Sigmoid colon (tissue), 3 donors: ENCODE measurements around the gene HDLBP.

Experiments used
- POLR2A ChIP-seq, 2 donors: fragments of 450-650 bp; IDR thresholded peaks; one replicate each; pipeline ENCODE4 v1.6.1; 2016; ENCODE audit warnings: antibody characterized with exemption in 2 of 2, mild to moderate bottlenecking in 2 of 2, moderate library complexity in 2 of 2
- TF ChIP-seq, protein P1 (sequence below), 4 experiments: fragments of 450-650 bp in 3 of 4; fragments of 200-600 bp in 1 of 4; IDR thresholded peaks; one replicate each; pipeline ENCODE4 v1.5.1; 2016 to 2019; ENCODE audit warnings: antibody characterized with exemption in 4 of 4, mild to moderate bottlenecking in 3 of 4, moderate library complexity in 2 of 4

DNA sequence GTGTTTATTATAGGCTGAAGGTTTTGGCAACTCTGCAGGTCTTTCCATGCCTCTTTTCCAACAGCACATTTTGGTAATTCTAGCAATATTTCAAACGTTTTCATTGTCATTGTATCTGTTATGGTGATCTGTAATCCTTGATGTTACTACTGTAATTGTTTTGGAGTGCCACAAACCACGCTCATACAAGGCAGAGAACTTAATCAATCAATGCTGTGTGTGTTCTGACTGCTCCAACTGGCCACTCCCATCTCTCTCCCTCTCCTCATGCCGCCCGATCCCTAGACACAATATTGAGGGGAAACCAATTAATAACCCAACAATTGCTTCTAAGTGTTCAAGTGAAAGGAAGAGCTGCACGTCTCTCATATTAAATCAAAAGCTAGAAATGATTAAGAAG lies 32.9 kb downstream of the HDLBP start:
- TF ChIP-seq, protein P1, sequence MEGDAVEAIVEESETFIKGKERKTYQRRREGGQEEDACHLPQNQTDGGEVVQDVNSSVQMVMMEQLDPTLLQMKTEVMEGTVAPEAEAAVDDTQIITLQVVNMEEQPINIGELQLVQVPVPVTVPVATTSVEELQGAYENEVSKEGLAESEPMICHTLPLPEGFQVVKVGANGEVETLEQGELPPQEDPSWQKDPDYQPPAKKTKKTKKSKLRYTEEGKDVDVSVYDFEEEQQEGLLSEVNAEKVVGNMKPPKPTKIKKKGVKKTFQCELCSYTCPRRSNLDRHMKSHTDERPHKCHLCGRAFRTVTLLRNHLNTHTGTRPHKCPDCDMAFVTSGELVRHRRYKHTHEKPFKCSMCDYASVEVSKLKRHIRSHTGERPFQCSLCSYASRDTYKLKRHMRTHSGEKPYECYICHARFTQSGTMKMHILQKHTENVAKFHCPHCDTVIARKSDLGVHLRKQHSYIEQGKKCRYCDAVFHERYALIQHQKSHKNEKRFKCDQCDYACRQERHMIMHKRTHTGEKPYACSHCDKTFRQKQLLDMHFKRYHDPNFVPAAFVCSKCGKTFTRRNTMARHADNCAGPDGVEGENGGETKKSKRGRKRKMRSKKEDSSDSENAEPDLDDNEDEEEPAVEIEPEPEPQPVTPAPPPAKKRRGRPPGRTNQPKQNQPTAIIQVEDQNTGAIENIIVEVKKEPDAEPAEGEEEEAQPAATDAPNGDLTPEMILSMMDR (IDR thresholded peaks at IDR 0.05) = no peak
- no peak for TF ChIP-seq POLR2A (IDR thresholded peaks at IDR 0.05)
